HG02798 (cell line): ENCODE measurements around the gene ABLIM1.

Source experiments
- ATAC-seq: cut with Tn5 transposase; IDR thresholded peaks from one replicate; pipeline ENCODE4 v1.9.1; 2021; ENCODE audit warnings: mild to moderate bottlenecking; ENCODE audit not compliant: unreplicated experiment, poor library complexity

The ABLIM1 gene

GRCh38 chr10:114431414-114432135 is 226.5 kb downstream of the ABLIM1 start:
- ATAC-seq, result no peak

- no peak for ATAC-seq
These were observed 227.2 kb downstream of the ABLIM1 start for GRCh38 chr10:114430688-114431413.

GRCh38 chr10:114429581-114430335 is 228.3 kb downstream of the ABLIM1 start:
- no peak for ATAC-seq

GRCh38 chr10:114427124-114427852 is 230.8 kb downstream of the ABLIM1 start:
- no peak for ATAC-seq

- no peak for ATAC-seq
These were observed 231.6 kb downstream of the ABLIM1 start for GRCh38 chr10:114426476-114426875.

GRCh38 chr10:114420811-114421485 is 237.1 kb downstream of the ABLIM1 start:
- peak; percentile 78 for ATAC-seq

GRCh38 chr10:114418109-114418508 is 240.0 kb downstream of the ABLIM1 start:
- no peak for ATAC-seq

GRCh38 chr10:114412907-114413797 is 244.9 kb downstream of the ABLIM1 start:
- ATAC-seq, result no peak

- ATAC-seq, result no peak
These were observed 249.1 kb downstream of the ABLIM1 start for GRCh38 chr10:114408968-114409444.

GRCh38 chr10:114408112-114408967 is 249.7 kb downstream of the ABLIM1 start:
- peak; percentile 39 for ATAC-seq

- no peak for ATAC-seq
These were observed 251.6 kb downstream of the ABLIM1 start for GRCh38 chr10:114406455-114406854.

GRCh38 chr10:114405011-114405350 is 253.1 kb downstream of the ABLIM1 start:
- ATAC-seq, result no peak

GRCh38 chr10:114404171-114405010 is 253.7 kb downstream of the ABLIM1 start, which contains the start of gene AFAP1L2:
AFAP1L2 (minus strand) TSS chr10:114404502; CDS start chr10:114404455, 47 bp downstream.
- peak; percentile 41 for ATAC-seq

- peak; percentile 49 for ATAC-seq
These were observed 254.4 kb downstream of the ABLIM1 start for GRCh38 chr10:114403541-114404161.

GRCh38 chr10:114402871-114403540 is 255.1 kb downstream of the ABLIM1 start:
- no peak for ATAC-seq

GRCh38 chr10:114402233-114402632 is 255.8 kb downstream of the ABLIM1 start:
- ATAC-seq, result no peak
